ENCODE results near the gene GALC. TPM values are rescaled to one million over a fixed set of nuclear protein-coding genes. Genes with fewer than 3 reads are reported as not detected.
A peak's percentile ranks its signal among the peaks of the same experiment; 100 is the strongest.

Gene GALC
- polyA plus RNA-seq, 4 donors = 15.7 to 116 (median 22.4) TPM

- Histone ChIP-seq H3K27me3 (ENCODE audit: control insufficient read depth in 3 of 3, insufficient read depth in 3 of 3, low read length in 3 of 3) (no peaks in the 10 kb centered on the region), H3K36me3 (ENCODE audit: control insufficient read depth in 3 of 3, insufficient read depth in 2 of 3, low read depth in 1 of 3, low read length in 3 of 3) (no peaks in the 10 kb centered on the region), H3K4me1 (ENCODE audit: control insufficient read depth in 3 of 3, insufficient read depth in 2 of 3, low read depth in 1 of 3, low read length in 2 of 3) (peaks cover 0 to 17% (median 0%) of the 10 kb centered on the region in 3 donors), H3K27ac (ENCODE audit: low read depth in 1 of 3, low read length in 2 of 3) (no peak overlapping the region), H3K9me3 (ENCODE audit: control insufficient read depth in 2 of 2, insufficient read depth in 1 of 2, low read depth in 1 of 2, low read length in 1 of 2) (peaks cover 0 to 7% of the 10 kb centered on the region in 2 donors), H3K4me3 (ENCODE audit: low read depth in 1 of 3, low read length in 3 of 3) (no peak overlapping the region)
- 6 to 13% (median 13%) methylated on average over 7 of the region's 7 CpGs for WGBS, 3 donors
- DNase-seq (peak; percentile 78 to 85), FAIRE-seq (no peak)
Measured at GRCh38 chr14:88013750-88014349, 20.9 kb upstream of the GALC start.

DNA sequence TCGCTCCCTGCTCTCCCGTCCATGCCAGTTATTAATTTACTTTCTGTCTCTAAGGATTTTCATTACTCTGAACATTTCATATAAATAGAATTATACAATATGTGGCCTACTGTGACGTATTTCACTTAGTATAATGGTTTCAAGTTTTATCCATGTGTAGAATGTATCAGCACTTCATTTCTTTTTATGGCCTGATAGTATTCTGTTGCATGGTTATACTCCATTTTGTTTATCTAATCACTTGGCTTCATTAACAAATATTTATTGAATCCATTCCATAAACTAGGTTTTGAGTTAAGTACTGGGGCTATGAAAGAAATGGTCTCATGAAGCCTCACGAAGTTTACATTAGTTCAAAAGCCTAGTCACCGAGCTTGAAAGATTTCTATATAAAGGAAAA, 19.5 kb upstream of the GALC start:
- FAIRE-seq (peak; percentile 61), DNase-seq (no peak)
- Histone ChIP-seq H3K4me1 (ENCODE audit: control insufficient read depth in 3 of 3, insufficient read depth in 2 of 3, low read depth in 1 of 3, low read length in 2 of 3) (peaks cover 0 to 17% (median 0%) of the 10 kb centered on the region in 3 donors), H3K27ac (ENCODE audit: low read depth in 1 of 3, low read length in 2 of 3) (no peak overlapping the region), H3K9me3 (ENCODE audit: control insufficient read depth in 2 of 2, insufficient read depth in 1 of 2, low read depth in 1 of 2, low read length in 1 of 2) (peaks cover 0 to 7% of the 10 kb centered on the region in 2 donors), H3K4me3 (ENCODE audit: low read depth in 1 of 3, low read length in 3 of 3) (no peak overlapping the region), H3K27me3 (ENCODE audit: control insufficient read depth in 3 of 3, insufficient read depth in 3 of 3, low read length in 3 of 3) (no peaks in the 10 kb centered on the region), H3K36me3 (ENCODE audit: control insufficient read depth in 3 of 3, insufficient read depth in 2 of 3, low read depth in 1 of 3, low read length in 3 of 3) (no peaks in the 10 kb centered on the region)
- 65 to 88% (median 85%) methylated on average over 5 of the region's 5 CpGs for WGBS, 3 donors

- Histone ChIP-seq H3K4me1 (ENCODE audit: control insufficient read depth in 3 of 3, insufficient read depth in 2 of 3, low read depth in 1 of 3, low read length in 2 of 3) (peaks cover 0 to under 1% (median 0%) of the 10 kb centered on the region in 3 donors), H3K9me3 (ENCODE audit: control insufficient read depth in 2 of 2, insufficient read depth in 1 of 2, low read depth in 1 of 2, low read length in 1 of 2) (no peaks in the 10 kb centered on the region), H3K27ac (ENCODE audit: low read depth in 1 of 3, low read length in 2 of 3) (no peak overlapping the region), H3K4me3 (ENCODE audit: low read depth in 1 of 3, low read length in 3 of 3) (no peak overlapping the region), H3K27me3 (ENCODE audit: control insufficient read depth in 3 of 3, insufficient read depth in 3 of 3, low read length in 3 of 3) (no peaks in the 10 kb centered on the region), H3K36me3 (ENCODE audit: control insufficient read depth in 3 of 3, insufficient read depth in 2 of 3, low read depth in 1 of 3, low read length in 3 of 3) (no peaks in the 10 kb centered on the region)
- 67 to 89% (median 76%) methylated on average over 2 of the region's 2 CpGs for WGBS, 3 donors
- no peak for DNase-seq
- FAIRE-seq = no peak
Measured at GRCh38 chr14:88010331-88010730, 17.3 kb upstream of the GALC start.

DNA sequence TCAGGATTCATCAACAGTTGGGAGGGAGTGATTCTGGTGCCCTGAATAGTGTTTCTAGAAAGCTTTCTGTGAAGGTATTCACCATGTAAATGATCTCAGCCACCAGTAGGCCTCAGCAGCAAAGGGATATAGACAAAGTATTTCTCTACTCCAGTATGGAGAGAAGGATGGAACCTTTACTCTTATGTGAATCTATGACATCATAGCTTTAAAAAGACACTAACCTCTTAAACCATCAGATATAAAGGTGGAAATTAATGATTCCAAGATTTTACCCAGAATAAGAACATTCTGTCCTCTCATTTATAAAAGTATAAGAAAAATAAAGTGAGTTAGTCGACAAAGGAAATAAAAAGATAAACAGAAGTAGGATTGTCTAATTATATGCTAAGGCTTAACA, 16.5 kb upstream of the GALC start:
- Histone ChIP-seq H3K27ac (ENCODE audit: low read depth in 1 of 3, low read length in 2 of 3) (no peak overlapping the region), H3K27me3 (ENCODE audit: control insufficient read depth in 3 of 3, insufficient read depth in 3 of 3, low read length in 3 of 3) (no peaks in the 10 kb centered on the region), H3K9me3 (ENCODE audit: control insufficient read depth in 2 of 2, insufficient read depth in 1 of 2, low read depth in 1 of 2, low read length in 1 of 2) (no peaks in the 10 kb centered on the region), H3K4me3 (ENCODE audit: low read depth in 1 of 3, low read length in 3 of 3) (no peak overlapping the region), H3K4me1 (ENCODE audit: control insufficient read depth in 3 of 3, insufficient read depth in 2 of 3, low read depth in 1 of 3, low read length in 2 of 3) (no peaks in the 10 kb centered on the region), H3K36me3 (ENCODE audit: control insufficient read depth in 3 of 3, insufficient read depth in 2 of 3, low read depth in 1 of 3, low read length in 3 of 3) (no peaks in the 10 kb centered on the region)
- WGBS, 3 donors = 69 to 95% (median 88%) methylated on average over 1 of the region's 1 CpG
- DNase-seq (no peak), FAIRE-seq (no peak)

GRCh38 chr14:88008039-88008742, 15.2 kb upstream of the GALC start:
- FAIRE-seq (no peak), DNase-seq (no peak)
- H3K9me3 ChIP-seq (ENCODE audit: control insufficient read depth in 2 of 2, insufficient read depth in 1 of 2, low read depth in 1 of 2, low read length in 1 of 2) = no peaks in the 10 kb centered on the region
- H3K36me3 ChIP-seq (ENCODE audit: control insufficient read depth in 3 of 3, insufficient read depth in 2 of 3, low read depth in 1 of 3, low read length in 3 of 3) = no peaks in the 10 kb centered on the region
- no peaks in the 10 kb centered on the region for H3K4me1 ChIP-seq (ENCODE audit: control insufficient read depth in 3 of 3, insufficient read depth in 2 of 3, low read depth in 1 of 3, low read length in 2 of 3)
- WGBS, 3 donors = 94 to 95% (median 95%) methylated on average over 2 of the region's 2 CpGs
- no peak overlapping the region for H3K27ac ChIP-seq (ENCODE audit: low read depth in 1 of 3, low read length in 2 of 3)
- no peak overlapping the region for H3K4me3 ChIP-seq (ENCODE audit: low read depth in 1 of 3, low read length in 3 of 3)
- H3K27me3 ChIP-seq (ENCODE audit: control insufficient read depth in 3 of 3, insufficient read depth in 3 of 3, low read length in 3 of 3) = no peaks in the 10 kb centered on the region

DNA sequence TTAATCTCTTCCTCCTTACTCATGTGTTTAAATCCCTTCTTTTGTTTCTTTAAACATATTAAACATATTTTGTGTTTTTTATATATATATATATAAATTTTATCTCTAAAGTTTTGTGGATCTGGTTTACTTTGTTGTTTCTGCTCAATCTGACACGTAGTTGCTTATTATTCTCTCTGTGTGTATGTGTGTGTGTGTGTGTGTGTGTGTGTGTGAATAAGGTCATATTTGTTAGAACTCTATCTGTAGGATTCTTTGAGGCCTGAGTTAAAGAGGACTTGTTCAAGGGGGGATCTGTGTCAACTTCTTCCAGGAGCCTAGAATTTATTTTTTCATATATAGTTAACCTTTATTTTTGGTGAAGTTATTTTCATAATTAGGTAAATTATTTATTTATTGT, 14.6 kb upstream of the GALC start:
- Histone ChIP-seq H3K4me1 (ENCODE audit: control insufficient read depth in 3 of 3, insufficient read depth in 2 of 3, low read depth in 1 of 3, low read length in 2 of 3) (no peaks in the 10 kb centered on the region), H3K27ac (ENCODE audit: low read depth in 1 of 3, low read length in 2 of 3) (no peak overlapping the region)
- 50 to 73% (median 58%) methylated on average over 1 of the region's 1 CpG for WGBS, 3 donors

GRCh38 chr14:88005978-88006851, 13.2 kb upstream of the GALC start:
- Histone ChIP-seq H3K27me3 (ENCODE audit: control insufficient read depth in 3 of 3, insufficient read depth in 3 of 3, low read length in 3 of 3) (no peaks in the 10 kb centered on the region), H3K36me3 (ENCODE audit: control insufficient read depth in 3 of 3, insufficient read depth in 2 of 3, low read depth in 1 of 3, low read length in 3 of 3) (no peaks in the 10 kb centered on the region), H3K4me3 (ENCODE audit: low read depth in 1 of 3, low read length in 3 of 3) (peak overlapping the region in 1 of 3 donors; percentile 23), H3K27ac (ENCODE audit: low read depth in 1 of 3, low read length in 2 of 3) (peak overlapping the region; percentile 0 to 66 (median 60)), H3K4me1 (ENCODE audit: control insufficient read depth in 3 of 3, insufficient read depth in 2 of 3, low read depth in 1 of 3, low read length in 2 of 3) (no peaks in the 10 kb centered on the region), H3K9me3 (ENCODE audit: control insufficient read depth in 2 of 2, insufficient read depth in 1 of 2, low read depth in 1 of 2, low read length in 1 of 2) (no peaks in the 10 kb centered on the region)
- DNase-seq = peak in 1 of 2 donors; percentile 67
- 64 to 82% (median 69%) methylated on average over 13 of the region's 13 CpGs for WGBS, 3 donors
- no peak for FAIRE-seq

More for the DNA sequence above, 14.6 kb upstream of the GALC start:
- Histone ChIP-seq H3K4me3 (ENCODE audit: low read depth in 1 of 3, low read length in 3 of 3) (no peak overlapping the region), H3K9me3 (ENCODE audit: control insufficient read depth in 2 of 2, insufficient read depth in 1 of 2, low read depth in 1 of 2, low read length in 1 of 2) (no peaks in the 10 kb centered on the region), H3K27me3 (ENCODE audit: control insufficient read depth in 3 of 3, insufficient read depth in 3 of 3, low read length in 3 of 3) (no peaks in the 10 kb centered on the region), H3K36me3 (ENCODE audit: control insufficient read depth in 3 of 3, insufficient read depth in 2 of 3, low read depth in 1 of 3, low read length in 3 of 3) (no peaks in the 10 kb centered on the region)
- DNase-seq = no peak
- no peak for FAIRE-seq

DNA sequence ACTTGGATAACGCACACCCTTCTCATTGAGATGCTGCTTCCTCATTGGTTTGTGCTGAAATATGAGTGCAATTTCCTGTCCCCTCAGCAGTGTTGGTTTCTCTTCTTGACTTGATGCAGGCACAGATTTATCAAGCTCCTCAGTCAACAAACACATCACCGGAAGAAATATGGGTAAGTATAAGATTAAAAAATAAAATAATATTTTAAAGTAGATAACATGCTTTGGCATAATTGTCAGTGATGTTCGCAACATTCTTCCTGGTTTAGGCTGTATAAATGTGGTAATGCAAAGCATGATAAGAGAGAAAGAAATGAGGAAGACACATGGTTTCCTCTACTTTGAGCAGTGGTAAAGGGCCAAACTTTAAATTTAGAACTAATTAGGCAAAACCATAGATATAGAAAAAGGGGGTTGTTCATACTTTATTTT, 12.1 kb upstream of the GALC start, which contains the start of gene GPR65:
GPR65 (plus strand) TSS at position 86 of the 432 bp plus-strand sequence. CDS start 5,713 bp downstream, outside the sequence.
- no peaks in the 10 kb centered on the region for H3K4me1 ChIP-seq (ENCODE audit: control insufficient read depth in 3 of 3, insufficient read depth in 2 of 3, low read depth in 1 of 3, low read length in 2 of 3)
- WGBS, 3 donors = 16 to 59% (median 48%) methylated on average over 3 of the region's 3 CpGs
- peak within 1 kb of the TSS; percentile 0 to 71 (median 20) for H3K27ac ChIP-seq (ENCODE audit: low read depth in 1 of 3, low read length in 2 of 3)
- FAIRE-seq = no peak
- H3K9me3 ChIP-seq (ENCODE audit: control insufficient read depth in 2 of 2, insufficient read depth in 1 of 2, low read depth in 1 of 2, low read length in 1 of 2) = no peaks in the 10 kb centered on the region
- H3K36me3 ChIP-seq (ENCODE audit: control insufficient read depth in 3 of 3, insufficient read depth in 2 of 3, low read depth in 1 of 3, low read length in 3 of 3) = no peaks in the 10 kb centered on the region
- no peaks in the 10 kb centered on the region for H3K27me3 ChIP-seq (ENCODE audit: control insufficient read depth in 3 of 3, insufficient read depth in 3 of 3, low read length in 3 of 3)
- peak in 1 of 2 donors; percentile 55 for DNase-seq
- peak within 1 kb of the TSS in 1 of 3 donors; percentile 12 for H3K4me3 ChIP-seq (ENCODE audit: low read depth in 1 of 3, low read length in 3 of 3)

Measured in small intestine (tissue), 7 donors.